ENCODE measurements around the gene CXXC1. TPM values are rescaled to one million over a fixed set of nuclear protein-coding genes. Genes with fewer than 3 reads are reported as not detected.

CXXC1 gene
- total and polyA plus RNA-seq, 2 of the 8 experiments (the other 6 are each of a cell fraction or from before 2014, with no cell fraction given) = 73.3 to 136 TPM

- Histone ChIP-seq H3K79me1 (ENCODE audit: low read depth, low read length) (no peaks in the 10 kb centered on the region), H3K18ac (ENCODE audit: extremely low read depth, low read length) (no peak overlapping the region; the same call in 1 of the 2 replicates), H2BK20ac (ENCODE audit: low read length) (no peak overlapping the region), H3K23me2 (ENCODE audit: low read depth, low read length) (peaks cover 9% of the 10 kb centered on the region), H2BK120ac (replicated peaks; ENCODE audit: low read depth, low read length) (no peak overlapping the region), H3K36me3 (ENCODE audit: control insufficient read depth in 2 of 4, insufficient read depth in 4 of 4, low read length in 3 of 4) (peaks cover 3 to 25% (median 21%) of the 10 kb centered on the region in 4 experiments), H2BK5ac (ENCODE audit: low read depth, low read length) (no peak overlapping the region), H4K20me1 (replicated peaks in 1 of 2; ENCODE audit: control insufficient read depth in 1 of 2, insufficient read depth in 2 of 2, low read length in 2 of 2) (peaks cover 0 to 5% of the 10 kb centered on the region in 2 experiments), H3K56ac (replicated peaks; ENCODE audit: insufficient read length, low read depth, low read length) (no peak overlapping the region), H2BK12ac (ENCODE audit: low read depth, low read length) (no peak overlapping the region), H3K27ac (ENCODE audit: low read depth, low read length) (no peak overlapping the region), H2AFZ (ENCODE audit: low read length) (no peak overlapping the region), H4K91ac (replicated peaks; ENCODE audit: insufficient read length, low read length) (no peak overlapping the region), H3K4ac (replicated peaks; ENCODE audit: insufficient read length, low read depth, low read length) (no peak overlapping the region), H3K79me2 (ENCODE audit: control insufficient read depth in 1 of 2, insufficient read depth in 2 of 2, low read length in 2 of 2) (peaks cover 0 to 7% of the 10 kb centered on the region in 2 experiments; a peak in 1 of 4 replicates), H3K4me1 (replicated peaks in 1 of 4; ENCODE audit: control insufficient read depth in 3 of 4, insufficient read depth in 4 of 4, low read length in 3 of 4) (peaks cover 0 to 8% (median 5%) of the 10 kb centered on the region in 4 experiments; a peak in 5 of 7 replicates), H3K9ac (replicated peaks in 1 of 4; ENCODE audit: extremely low read depth in 1 of 4, low read depth in 3 of 4, low read length in 3 of 4) (peak overlapping the region in 3 of 4 experiments; percentile 4 to 56 (median 34); a peak in 2 of 7 replicates), H3K9me3 (ENCODE audit: insufficient read depth in 2 of 2, low read depth in 1 of 2, low read length in 1 of 2) (no peaks in the 10 kb centered on the region), H3K4me2 (ENCODE audit: insufficient read depth in 1 of 2, low read depth in 2 of 2, low read length in 2 of 2) (peak overlapping the region; percentile 80 to 91), H4K8ac (ENCODE audit: extremely low read depth, insufficient read depth, low read length) (no peak overlapping the region), H3K14ac (ENCODE audit: insufficient read length) (no peak overlapping the region), H3K27me3 (replicated peaks in 1 of 4; ENCODE audit: control insufficient read depth in 3 of 4, extremely low read depth in 1 of 4, insufficient read depth in 3 of 4, low read length in 3 of 4) (no peaks in the 10 kb centered on the region), H3K4me3 (ENCODE audit: extremely low read depth in 1 of 4, insufficient read depth in 2 of 4, low read depth in 3 of 4, low read length in 4 of 4) (peak overlapping the region; percentile 70 to 99 (median 90)), H2AK5ac (ENCODE audit: low read depth, low read length) (no peak overlapping the region), H3K23ac (ENCODE audit: insufficient read length) (no peak overlapping the region), H2BK15ac (ENCODE audit: low read length) (no peak overlapping the region), H4K5ac (ENCODE audit: insufficient read length, low read depth, low read length) (no peak overlapping the region)
- no peak for FAIRE-seq
- POLR2A ChIA-PET (ENCODE audit: partially characterized antibody) = interaction anchor here (1.2 kb wide), 1 partner anchor 88 kb away, joined by 3 read pairs; the partner anchor contains the start of gene SKA1
- 56% methylated on average over 15 of the region's 23 CpGs; no CpG with 5 or more reads in 1 of the 2 experiments for WGBS, 2 experiments (ENCODE audit: extremely low coverage in 1 of 2, insufficient coverage in 1 of 2, insufficient read length in 1 of 2, insufficient replicate concordance in 2 of 2, low coverage in 1 of 2, low lambda C conversion rate in 2 of 2, missing lambda C conversion rate in 1 of 2)
- TF ChIP-seq NANOG (IDR thresholded peaks at IDR 0.05; ENCODE audit: insufficient read depth, low read depth, low read length, poor library complexity, severe bottlenecking) (no peak), POU5F1 (IDR thresholded peaks at IDR 0.05; ENCODE audit: low read depth, low read length) (no peak)
- CTCF ChIA-PET (ENCODE audit: partially characterized antibody) = interaction anchor here (0.7 kb wide), 1 partner anchor 18 kb away, joined by 3 read pairs; no protein-coding TSS in a partner anchor
- peak in 1 of 2 experiments; percentile 56 for DNase-seq (ENCODE audit: low read depth in 1 of 2, low spot score in 2 of 2)
Observed at GRCh38 chr18:50286391-50287027, 983 bp downstream of the CXXC1 start.

All from H1 (cell line).